Measurements from ENCODE around the gene CASK.
"Not testable (repeated sequence)": the region's sequence is repeated elsewhere in the genome, so short reads cannot be mapped to it uniquely, and the experiment has no call there.

Gene CASK

DNA sequence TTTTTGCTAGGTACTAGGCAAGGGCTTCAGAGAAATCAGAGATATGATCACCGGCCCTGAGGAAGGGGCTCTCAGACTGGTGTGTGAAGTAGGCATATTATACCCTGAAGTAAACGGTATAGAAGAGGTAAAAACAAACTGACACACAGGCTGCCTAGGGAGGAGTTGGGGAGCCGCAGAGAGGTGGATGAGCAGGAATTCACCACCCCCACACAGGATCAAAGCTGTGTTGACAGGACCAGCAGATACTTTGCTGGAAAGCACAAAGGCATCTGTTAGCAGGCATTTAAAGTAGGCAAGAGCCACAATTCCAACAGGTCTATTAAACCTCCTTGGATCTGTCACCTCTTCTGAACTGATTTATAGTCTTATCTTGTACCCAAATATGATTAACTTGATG lies 306.4 kb downstream of the CASK start:
- no peak for DNase-seq

DNA sequence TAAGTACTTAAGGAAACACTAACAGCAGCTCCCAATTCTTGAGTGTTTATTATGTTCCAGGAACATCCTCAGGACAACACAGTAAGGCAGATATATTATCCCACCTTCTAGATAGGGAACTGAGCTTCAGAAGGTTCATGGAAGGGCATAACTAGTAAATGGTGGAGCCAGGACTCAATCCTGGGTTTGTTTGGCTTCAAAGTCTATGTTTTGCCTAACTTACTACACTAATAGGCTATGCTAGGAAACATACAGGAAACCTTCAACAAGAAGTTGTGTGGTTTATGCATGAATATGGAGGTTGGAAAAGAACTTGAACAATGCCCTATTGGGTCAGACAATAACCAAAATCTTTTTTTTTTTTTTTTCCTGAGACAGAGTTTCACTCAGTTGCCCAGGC lies 307.1 kb downstream of the CASK start:
- DNase-seq, result no peak

DNA sequence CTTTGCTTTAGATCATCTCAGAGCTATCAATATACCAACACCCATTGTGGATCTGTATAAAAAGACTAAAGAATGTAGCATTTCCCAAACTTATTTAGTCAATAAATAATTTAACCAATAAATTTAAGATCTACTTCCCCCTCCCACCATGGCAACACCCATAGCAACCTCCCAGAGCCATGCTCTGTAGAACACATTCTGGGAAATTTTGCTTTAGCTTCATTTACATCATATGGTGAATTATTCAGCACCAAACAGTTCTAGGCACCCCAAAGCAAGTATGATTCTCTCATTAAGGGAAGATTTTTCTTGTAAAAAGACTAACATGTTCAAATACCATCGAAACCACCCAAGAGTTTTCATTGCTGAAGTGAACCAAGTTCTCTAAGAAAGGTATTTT lies 315.1 kb downstream of the CASK start:
- no peak for DNase-seq

DNA sequence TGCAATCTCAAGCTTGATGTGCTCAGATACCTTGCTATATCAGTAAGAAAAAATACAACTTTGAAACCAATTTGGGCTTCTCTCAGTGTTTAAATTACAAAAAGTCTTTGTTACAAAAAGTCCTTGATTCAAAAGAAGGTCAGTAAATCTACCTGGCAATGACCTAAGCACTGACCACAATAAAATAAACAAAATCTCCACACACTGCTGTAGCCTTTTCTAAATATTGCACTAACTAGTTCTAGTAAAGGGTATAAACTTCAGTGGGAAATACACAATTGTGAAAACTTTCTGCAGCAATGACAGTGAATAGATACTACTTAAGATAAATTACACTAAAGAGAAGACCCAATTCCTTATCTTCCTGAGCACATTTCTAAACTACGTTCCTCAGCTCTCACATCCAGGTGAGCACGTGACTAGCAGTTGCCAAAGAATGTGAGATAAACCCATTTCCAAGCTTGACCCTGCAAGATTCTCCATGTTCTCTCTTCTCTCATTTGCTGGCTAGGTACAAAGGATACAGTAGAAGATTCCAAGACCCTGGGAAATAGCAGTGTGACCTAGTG lies 316.0 kb downstream of the CASK start:
- DNase-seq, result no peak

DNA sequence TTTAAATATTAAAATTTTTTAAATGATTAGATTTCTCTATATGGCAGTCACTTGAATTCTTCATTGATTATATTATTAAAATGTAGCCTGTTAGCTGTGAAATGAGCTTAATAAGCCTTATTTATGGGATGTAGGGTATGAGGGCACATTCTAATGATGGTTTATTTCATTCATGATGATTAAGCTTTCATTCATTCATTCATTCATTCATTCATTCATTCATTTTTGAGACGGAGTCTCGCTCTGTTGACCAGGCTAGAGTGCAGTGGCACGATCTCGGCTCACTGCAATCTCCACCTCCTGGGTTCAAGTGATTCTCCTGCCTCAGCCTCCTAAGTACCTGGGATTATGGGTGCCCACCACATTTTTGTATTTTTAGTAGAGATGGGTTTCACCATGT lies 317.3 kb downstream of the CASK start:
- DNase-seq, result not testable (repeated sequence)

DNA sequence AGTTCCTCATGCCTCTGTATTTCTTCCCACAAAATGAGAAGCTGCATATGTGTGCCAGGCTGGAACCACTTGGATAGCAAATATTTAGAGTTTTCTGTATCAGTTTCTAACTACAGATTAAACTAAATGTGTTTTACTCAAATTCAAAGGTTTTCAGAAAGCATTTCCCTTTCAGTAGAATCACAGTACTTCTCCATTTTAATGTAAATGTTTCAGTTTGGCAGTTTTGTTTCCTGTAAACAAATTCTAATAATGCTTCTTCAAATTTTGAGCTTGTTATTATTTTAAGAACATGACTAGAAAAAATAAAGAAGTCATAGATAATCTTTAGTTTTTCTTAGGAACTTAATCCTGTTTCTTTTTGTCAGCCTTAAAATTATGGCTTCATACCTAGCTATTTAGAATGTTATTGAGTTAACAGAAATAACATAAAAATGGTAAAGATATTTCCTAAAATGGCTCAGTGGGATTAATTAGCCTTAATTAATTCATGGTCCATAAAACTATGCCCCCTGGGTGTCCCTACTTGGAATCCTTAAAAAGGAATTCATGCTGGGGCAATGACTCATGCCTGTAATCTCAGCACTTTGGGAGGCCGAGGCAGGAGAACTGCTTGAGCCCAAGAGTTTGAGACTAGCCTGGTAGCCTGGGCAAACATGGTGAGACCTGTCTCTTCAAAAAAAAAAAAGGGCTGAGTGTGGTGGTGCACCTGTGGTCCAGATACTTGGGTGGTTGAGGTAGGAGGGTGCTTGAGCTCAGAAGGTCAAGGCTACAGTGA lies 318.4 kb downstream of the CASK start:
- no peak for DNase-seq

DNA sequence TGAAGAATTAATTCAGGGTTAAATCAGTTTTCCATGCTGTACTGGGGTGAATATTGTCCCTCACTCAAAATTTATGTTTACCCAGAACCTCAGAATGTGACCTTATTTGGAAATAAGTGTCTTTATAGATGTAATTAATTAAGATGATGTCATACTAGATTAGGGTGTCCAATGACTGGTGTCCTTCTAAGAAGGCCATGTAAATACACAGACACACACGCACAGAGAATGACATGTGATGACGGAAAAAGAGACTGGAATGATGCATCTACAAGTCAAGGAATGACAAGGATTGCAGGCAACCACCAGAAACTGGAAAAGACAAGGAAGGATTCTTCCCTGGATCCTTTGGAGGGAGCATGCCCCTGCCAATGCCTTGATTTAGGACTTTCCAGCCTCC lies 319.2 kb downstream of the CASK start:
- DNase-seq, result peak; percentile 3

DNA sequence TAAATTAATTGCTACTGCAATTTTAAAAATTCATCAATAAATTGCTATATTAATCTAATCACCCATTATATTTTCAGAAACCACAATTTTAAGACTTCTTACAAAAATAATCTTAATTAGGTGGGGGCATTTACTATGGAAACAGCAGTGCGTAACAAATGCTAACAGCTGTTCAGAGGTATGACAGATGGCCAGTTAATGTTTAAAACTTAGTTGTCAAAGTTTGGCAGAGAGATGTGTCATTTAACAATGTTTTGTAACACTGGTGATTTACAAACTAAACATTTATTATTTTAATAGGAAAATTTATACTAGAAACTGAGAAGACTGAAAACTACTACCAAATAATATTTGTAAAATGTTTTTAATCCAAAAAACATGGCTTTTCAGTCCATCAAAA lies 319.8 kb downstream of the CASK start:
- peak; percentile 41 for DNase-seq

DNA sequence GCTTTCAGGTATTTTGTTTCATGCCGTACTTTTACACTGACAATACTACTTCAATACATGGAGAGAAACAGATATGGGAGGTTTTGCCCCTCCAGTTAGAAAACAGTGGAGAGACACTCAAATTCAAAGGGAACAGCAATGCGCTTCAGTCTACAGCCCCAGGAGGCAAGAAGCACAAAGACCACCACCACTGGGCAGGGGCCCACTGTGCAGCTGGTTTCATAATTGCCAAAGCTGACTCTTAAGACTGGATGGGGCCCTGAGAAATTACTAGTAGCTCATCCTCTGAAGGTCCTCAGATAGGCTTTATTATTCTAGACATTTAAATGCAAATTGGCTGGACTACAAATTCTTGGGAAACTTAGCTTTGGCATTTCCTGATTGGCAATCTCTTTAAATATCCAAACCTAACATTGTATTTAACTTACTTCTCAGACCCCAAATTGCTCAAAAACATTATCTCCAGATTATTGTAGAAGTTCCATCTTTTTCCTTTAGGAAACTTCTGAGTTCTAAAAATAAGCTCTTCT lies 320.5 kb downstream of the CASK start:
- no peak for DNase-seq

DNA sequence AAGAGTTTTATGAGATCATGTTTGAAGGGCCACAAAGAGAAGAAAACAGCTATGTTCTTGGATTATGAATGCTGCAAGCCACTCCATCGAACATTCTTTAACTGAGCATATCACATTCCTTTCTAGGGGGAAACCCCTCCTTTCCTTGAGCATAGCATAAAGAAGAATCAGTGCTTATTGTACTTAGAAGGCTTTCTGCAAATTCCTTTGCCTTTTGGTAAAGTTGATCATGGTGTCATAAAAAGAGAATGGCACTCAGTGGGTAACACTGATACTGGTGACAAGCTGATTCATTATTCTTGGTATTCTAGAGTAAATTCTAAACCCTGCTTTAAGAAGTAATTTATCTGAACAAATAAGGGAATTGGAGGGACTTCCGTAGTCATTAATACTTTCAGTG lies 323.1 kb downstream of the CASK start:
- no peak for DNase-seq

DNA sequence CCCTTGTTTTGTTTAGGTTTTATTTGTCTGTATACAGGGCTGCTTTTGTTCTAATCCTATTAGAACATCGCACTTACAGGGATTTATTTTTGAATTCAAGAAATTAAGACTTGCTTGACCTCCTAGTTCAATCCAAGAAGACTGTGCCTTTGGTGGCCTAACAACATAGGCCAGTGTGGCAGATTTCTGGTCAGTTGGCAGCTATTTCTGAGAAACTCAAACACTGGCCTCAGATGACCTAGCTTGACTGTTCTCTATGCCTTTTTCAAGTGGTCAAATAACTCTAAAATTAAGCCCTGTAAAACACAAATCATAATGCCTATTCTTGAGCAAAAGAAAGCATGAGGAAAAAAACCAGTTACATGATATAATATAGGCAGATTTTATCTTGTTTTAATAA lies 323.8 kb downstream of the CASK start:
- no peak for DNase-seq

DNA sequence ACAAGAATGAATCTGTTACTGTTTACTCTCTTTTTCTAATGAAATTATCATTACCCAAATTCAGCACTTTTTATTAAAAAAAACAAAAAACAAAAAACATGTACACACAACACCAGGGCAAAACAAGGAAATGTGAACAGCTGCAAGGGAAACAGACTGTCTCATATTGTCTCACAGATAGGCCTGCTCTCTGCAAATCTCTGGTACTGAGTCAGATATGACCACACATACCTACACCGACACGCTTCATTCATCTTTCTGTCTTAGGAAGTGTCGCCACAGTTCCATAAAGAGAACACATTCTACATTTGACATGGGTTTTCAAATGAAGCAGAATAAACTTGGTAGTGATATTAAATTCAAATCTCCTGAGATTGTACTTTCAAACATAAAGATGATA lies 326.8 kb downstream of the CASK start:
- no peak for DNase-seq

DNA sequence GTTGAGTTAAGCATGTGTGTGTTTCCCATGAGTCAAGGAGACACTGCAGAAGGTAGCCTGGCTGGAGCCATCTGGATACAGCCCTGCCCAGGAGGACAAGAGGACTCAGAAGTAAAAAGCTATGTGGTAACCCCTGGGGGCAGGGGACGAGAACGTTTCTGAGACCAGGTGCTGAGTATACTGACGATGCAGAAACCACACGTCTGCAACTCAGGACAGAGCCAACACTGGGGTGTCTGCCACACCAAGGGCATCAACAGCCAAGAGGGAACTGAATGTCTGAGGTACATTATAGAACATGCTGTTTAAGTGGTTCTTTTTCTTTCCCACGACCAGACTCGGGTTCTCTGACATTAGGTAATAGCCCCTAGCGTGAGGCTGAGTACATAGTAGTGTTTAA lies 328.7 kb downstream of the CASK start:
- DNase-seq, result no peak

DNA sequence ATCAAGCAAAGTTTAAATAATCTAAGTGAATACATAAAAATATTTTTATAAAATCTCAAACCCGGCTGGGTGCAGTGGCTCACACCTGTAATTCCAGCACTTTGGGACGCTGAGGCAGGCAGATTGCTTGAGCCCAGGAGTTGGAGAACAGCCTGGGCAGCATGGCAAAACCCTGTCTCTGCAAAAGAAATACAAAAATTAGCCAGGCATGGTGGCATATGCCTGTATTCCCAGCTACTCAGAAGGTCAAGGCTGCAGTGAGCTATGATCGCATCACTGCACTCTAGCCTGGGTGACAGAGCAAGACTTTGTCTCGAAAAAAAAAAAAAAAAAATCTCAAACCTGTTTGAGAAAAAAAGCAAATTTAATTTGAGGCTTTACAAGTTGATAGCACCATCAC lies 331.4 kb downstream of the CASK start:
- DNase-seq, result no peak

DNA sequence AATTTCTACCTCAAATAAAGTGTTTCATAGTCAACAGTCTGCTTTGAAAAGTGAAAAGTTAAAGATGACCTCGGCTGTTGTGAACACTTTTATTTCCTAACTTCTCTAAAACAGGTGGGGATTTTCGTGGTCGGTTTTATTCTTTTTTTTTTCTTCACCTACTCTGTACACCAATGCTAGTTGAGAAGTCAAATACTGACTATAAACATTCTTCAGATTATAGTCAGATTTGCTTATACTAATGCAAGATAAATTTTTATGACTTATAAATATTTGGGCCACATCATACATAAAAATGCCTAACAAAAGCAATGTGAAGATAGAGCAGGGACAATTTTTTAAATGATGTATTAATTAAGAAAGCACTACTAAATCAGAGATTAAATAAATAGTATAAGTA lies 332.7 kb downstream of the CASK start:
- DNase-seq, result no peak

DNA sequence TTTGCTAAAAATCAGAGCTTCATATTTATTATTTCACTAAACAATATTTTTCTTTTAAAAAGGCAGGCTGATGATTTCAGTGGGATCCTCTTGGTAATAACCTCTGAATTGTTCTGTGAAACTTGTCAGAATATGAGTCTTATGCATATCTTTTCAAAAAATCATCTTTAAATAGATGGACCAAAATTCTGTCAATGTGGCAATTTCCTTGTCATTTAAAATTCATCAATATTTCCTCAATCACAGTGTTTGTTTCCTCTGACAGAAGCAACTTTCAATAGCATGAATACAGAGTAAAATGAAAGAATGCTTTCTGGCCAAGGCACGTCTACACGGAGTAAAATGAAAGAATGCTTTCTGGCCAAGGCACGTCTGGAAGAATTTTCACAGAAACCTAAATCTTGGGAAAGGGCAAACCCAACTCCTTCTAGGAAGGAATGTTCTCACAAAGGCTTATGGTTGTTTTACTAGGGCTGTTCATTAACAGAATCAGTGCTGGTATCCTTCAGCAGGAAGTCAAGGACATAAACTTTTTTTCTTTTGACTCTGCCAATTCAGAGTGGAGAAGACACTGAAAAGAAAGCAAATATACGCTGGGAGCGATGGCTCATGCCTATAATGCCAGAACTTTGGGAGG lies 333.6 kb downstream of the CASK start:
- no peak for DNase-seq

DNA sequence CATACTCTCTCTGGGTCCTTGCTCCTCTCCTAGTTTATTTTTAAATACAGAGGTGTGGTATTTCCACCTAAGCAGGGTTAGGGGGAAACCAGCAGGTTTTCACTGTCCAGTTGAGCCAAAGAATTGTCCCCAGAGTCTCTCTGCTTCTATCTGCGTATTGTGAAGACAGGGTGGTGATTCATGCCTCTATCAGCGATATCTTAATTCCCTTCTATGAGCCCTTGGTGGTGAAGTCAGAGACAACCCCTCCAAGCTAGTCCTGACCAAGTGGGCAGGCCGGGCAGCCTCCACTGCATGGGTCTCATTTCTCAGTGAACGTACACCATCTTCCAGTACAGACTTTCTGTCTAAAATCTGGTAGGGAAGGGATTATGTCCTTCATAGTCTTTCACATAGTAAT lies 335.1 kb downstream of the CASK start:
- no peak for DNase-seq

DNA sequence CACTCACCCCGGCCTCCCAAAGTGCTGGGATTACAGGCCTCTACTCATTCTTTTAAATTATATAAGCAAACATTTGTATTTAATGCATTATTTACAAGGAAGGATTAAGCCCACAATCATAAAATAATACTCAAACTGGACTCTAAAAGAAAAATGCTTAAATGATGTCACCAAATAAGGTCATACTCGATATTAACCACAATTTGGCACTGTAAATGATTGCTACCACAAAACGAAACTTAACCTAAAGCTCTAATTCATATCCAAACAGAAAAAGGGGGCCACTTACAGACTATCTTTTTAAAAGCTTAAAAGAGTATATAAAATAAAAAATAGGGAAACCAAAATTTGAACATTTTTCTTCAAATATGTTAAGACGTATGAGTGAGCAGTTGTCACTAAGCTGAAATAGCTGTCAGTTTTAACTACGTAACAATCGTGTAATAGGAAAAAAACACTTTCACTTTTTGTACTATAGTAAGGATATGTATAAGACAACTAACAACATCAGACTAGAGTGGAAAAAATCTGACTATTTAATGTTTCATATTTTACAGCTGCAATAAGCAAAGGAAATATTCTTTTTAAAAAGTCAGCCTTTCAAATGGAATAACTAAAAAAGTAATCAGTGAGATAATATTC lies 342.8 kb downstream of the CASK start:
- no peak for DNase-seq

DNA sequence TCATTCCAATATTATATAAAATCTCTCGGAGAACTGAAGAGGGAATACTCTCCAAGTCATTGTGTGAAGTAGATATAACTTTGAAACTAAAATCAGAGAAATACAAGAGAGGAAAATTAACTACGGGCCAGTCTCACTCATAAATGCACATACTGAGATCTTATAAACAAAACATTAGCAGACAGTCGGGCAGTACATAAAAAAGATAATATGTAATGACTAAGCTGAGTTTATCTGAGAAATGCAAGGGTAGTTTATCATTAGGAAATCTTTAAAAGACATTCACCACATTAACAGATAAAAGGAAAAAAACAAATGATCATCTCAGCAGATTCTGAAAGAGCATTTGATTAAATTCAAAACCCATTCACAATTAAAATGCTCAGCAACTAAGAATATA lies 359.5 kb downstream of the CASK start:
- DNase-seq, result no peak

DNA sequence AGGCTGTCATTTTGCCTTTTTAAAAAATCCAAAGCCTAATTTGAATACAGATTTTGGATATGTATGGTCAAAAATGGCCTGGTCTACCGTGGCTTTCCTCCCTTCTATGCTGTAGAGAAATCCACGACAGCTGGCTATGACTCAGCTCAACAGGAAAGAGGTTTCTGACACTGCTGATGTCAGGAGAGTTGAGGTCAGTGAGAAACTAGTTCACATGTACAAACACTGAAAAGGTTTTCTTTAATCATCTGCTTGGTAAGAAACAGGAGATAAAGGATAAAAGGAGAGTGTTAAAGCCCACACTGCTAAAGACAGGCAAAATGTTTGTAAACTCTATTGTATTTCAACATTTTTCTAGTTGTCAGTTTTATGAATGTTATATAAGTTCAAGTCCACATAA lies 362.3 kb downstream of the CASK start:
- no peak for DNase-seq

DNA sequence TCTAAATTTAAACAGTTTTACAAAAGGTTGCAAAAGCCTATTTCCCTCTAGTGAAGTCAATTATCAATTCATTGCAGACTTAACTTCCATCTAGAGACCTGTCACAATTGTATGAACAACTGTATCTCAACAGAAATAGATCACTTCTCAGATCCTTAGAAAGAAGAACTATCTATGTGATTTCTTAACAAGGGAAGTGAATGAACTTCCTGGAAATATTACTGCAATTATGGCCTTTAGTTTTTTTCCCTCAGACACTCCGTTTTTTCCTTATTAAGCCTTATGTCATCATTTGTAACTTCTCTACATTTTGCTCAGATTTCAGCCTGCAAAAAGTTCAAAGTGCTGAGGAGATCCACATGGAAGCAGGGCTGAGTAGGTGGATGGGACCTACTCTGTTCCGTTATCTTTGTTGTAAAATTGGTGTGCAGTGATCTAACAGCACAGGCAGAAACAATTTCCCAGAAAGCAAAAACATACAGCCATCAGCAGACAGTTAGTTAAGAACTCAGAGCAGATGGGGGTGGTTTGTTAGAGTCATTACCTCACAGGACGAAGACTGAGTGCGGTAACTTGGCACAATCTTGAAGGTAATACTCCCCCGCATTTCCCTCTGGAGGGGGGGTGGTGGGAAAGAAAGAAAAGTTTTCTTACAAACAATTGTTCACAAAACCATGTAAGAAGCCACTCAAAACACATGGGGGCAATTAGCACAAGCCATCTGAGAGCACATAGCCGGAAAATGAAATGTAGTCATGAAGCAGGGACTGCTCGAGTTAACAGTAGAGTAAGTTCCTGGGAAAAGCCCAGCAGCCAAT lies 363.9 kb downstream of the CASK start:
- DNase-seq, result no peak

DNA sequence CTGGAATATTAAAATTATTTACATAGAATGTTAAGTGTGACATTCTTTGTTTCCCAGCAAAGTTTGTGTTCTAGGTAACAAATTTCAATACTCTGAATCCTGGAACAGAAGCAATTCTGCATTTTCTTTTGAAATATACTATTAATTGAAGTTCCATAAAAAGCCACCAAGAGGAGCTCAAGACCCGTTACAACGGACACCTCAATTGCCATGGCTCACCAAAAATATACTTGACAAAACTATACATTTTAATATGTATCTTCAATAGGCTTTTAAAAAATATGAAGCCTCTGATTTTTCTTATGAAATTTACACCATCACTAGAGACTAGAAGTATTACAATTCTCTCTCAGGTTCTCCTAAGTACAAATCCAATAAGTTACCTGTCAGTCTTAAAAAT lies 364.8 kb downstream of the CASK start:
- no peak for DNase-seq

DNA sequence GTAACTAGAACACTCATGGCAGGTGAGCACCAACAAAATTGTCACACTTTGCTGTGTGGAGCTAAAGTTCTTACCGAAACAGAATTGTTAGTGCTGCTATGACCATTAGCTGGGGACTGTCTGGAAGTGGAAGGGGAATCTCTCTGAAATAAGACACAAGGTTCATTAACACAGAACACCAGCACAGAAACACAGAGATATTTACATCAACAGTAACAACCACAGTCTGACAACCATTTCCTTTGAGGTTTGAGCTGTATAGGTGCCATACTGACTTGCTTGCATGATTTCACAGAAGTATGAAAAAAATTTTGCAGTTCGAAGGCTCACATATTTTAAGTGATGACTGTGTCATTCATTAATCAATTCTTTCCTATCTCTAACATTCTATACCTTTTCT lies 366.4 kb downstream of the CASK start:
- DNase-seq, result no peak

Measured in NCI-H2171 treated with DMSO at 0.1 percent for 48 hours (cell line).